B cell (primary cell): ENCODE measurements around the gene CMTM8. TPM values are rescaled to one million over a fixed set of nuclear protein-coding genes. Genes with fewer than 3 reads are reported as not detected.

Experiments
- ATAC-seq: fragments of 200-7000 bp; cut with Tn5 transposase; one replicate; pipeline ENCODE4 v1.10.0; 2021; ENCODE audit warnings: low read depth, mild to moderate bottlenecking, moderate number of reproducible peaks, moderate library complexity
- CTCF ChIA-PET: fragments of 350-600 bp; sonication (Branson Sonifier 250); formaldehyde crosslinking; loops from one replicate; lab custom pipeline; 2021; ENCODE audit warnings: antibody characterized with exemption, inconsistent platforms; lab: Charles Lee
- POLR2A ChIA-PET: fragments of 350-600 bp; sonication (Branson Sonifier 250); formaldehyde crosslinking; loops from one replicate; lab custom pipeline; 2021; ENCODE audit warnings: antibody characterized with exemption; lab: Charles Lee
- DNase-seq: peaks from one replicate; pipeline ENCODE4 v3.0.0; 2013
- H2AFZ ChIP-seq: 2 replicates; pipeline ENCODE4 v1.6.1; 2012; ENCODE audit warnings: mild to moderate bottlenecking, low read depth, low read length; ENCODE audit not compliant: insufficient read depth, poor library complexity, severe bottlenecking
- H3K27ac ChIP-seq, 2 donors: 1 replicate in 1 of 2; 2 replicates in 1 of 2; pipeline ENCODE4 v1.5.1; 2012 to 2013; ENCODE audit warnings: low read length in 2 of 2, mild to moderate bottlenecking in 2 of 2, moderate library complexity in 1 of 2
- H3K27me3 ChIP-seq, 4 experiments: fragments of 200-600 bp in 1 of 4; sonication (generic) in 1 of 4; replicated peaks in 1 of 4; 1 replicate in 2 of 4; 2 replicates in 2 of 4; pipeline versions ENCODE4 v1.6.1 to v1.7.0; 2013 to 2016; ENCODE audit warnings: low read length in 3 of 4, mild to moderate bottlenecking in 2 of 4, mixed read lengths in 1 of 4, moderate library complexity in 1 of 4; ENCODE audit not compliant: insufficient read depth in 4 of 4, control insufficient read depth in 3 of 4; ENCODE audit errors: control extremely low read depth in 1 of 4
- H3K36me3 ChIP-seq, 2 experiments: replicated peaks in 1 of 2; 1 replicate in 1 of 2; 2 replicates in 1 of 2; pipeline versions ENCODE4 v1.6.1 to v1.7.1; 2013; ENCODE audit warnings: low read length in 1 of 2; ENCODE audit not compliant: insufficient read depth in 2 of 2, control insufficient read depth in 1 of 2; ENCODE audit errors: control extremely low read depth in 1 of 2, extremely low read depth in 1 of 2
- H3K4me1 ChIP-seq, 2 donors: fragments of 200-600 bp in 1 of 2; sonication (generic) in 1 of 2; 1 replicate in 1 of 2; 2 replicates in 1 of 2; pipeline versions ENCODE4 v1.5.1 to v1.6.1; 2013 to 2017; ENCODE audit warnings: low read length in 2 of 2; ENCODE audit not compliant: control insufficient read depth in 2 of 2, insufficient read depth in 2 of 2
- H3K4me2 ChIP-seq: replicated peaks from 2 replicates; pipeline ENCODE3; 2012; ENCODE audit warnings: mild to moderate bottlenecking, low read depth, low read length; ENCODE audit not compliant: poor library complexity, severe bottlenecking
- H3K4me3 ChIP-seq, 5 experiments: fragments of 200-600 bp in 1 of 5; sonication (generic) in 1 of 5; 1 replicate in 3 of 5; 2 replicates in 2 of 5; pipeline versions ENCODE4 v1.5.1 to v1.7.0; 2011 to 2016; ENCODE audit warnings: low read length in 4 of 5, mild to moderate bottlenecking in 4 of 5, low read depth in 2 of 5, control low read depth in 1 of 5, moderate library complexity in 1 of 5; ENCODE audit not compliant: insufficient read depth in 1 of 5; ENCODE audit errors: control extremely low read depth in 1 of 5, extremely low read depth in 1 of 5
- H3K79me2 ChIP-seq: fragments of 200-600 bp; sonication (generic); one replicate; pipeline ENCODE4 v1.6.0; 2016; ENCODE audit warnings: low read length; ENCODE audit not compliant: control insufficient read depth, insufficient read depth
- H3K9ac ChIP-seq: fragments of 200-600 bp; sonication (generic); 2 replicates; pipeline ENCODE4 v1.6.1; 2017; ENCODE audit warnings: mild to moderate bottlenecking, low read length, moderate library complexity
- H3K9me3 ChIP-seq, 3 donors: one replicate each; pipeline versions ENCODE4 v1.6.1 to v1.7.1; 2013; ENCODE audit warnings: low read length in 2 of 3; ENCODE audit not compliant: control insufficient read depth in 2 of 3, insufficient read depth in 1 of 3; ENCODE audit errors: control extremely low read depth in 1 of 3
- H4K20me1 ChIP-seq: 2 replicates; pipeline ENCODE4 v1.6.0; 2012; ENCODE audit warnings: mild to moderate bottlenecking, low read length; ENCODE audit not compliant: insufficient read depth, control insufficient read depth, poor library complexity, severe bottlenecking
- H3K27ac Mint-ChIP-seq: one replicate; pipeline ENCODE4 v1.8.0; 2021; ENCODE audit warnings: mixed read lengths
- H3K27me3 Mint-ChIP-seq: one replicate; pipeline ENCODE4 v1.8.0; 2021; ENCODE audit warnings: mixed read lengths
- H3K4me1 Mint-ChIP-seq: one replicate; pipeline ENCODE4 v1.8.0; 2021; ENCODE audit warnings: mixed read lengths
- H3K4me3 Mint-ChIP-seq: one replicate; pipeline ENCODE4 v1.8.0; 2021; ENCODE audit warnings: mixed read lengths
- H3K9me3 Mint-ChIP-seq: one replicate; pipeline ENCODE4 v1.8.0; 2022; ENCODE audit warnings: mixed read lengths; ENCODE audit not compliant: insufficient read depth
- CTCF ChIP-seq: fragments of 200-600 bp; IDR thresholded peaks from one replicate; pipeline ENCODE4 v1.8.0; 2022; ENCODE audit warnings: antibody characterized with exemption, mild to moderate bottlenecking
- EZH2 ChIP-seq: IDR thresholded peaks from 2 replicates; pipeline ENCODE4 v1.6.1; 2012; ENCODE audit warnings: borderline replicate concordance, low read depth, mild to moderate bottlenecking, moderate library complexity, low read length; ENCODE audit not compliant: insufficient read depth, poor library complexity, severe bottlenecking
- WGBS: methylation state at CpG from one replicate; pipeline ENCODE4 v1.1.5; 2013; ENCODE audit warnings: missing lambda C conversion rate; ENCODE audit not compliant: insufficient coverage; 5-methylcytosine and 5-hydroxymethylcytosine counted together
- intact Hi-C: fragments of 100-400 bp; cut with micrococcal nuclease; formaldehyde crosslinking; loops from one replicate; pipeline ENCODE4 v1.10.0; 2022
- polyA plus RNA-seq: library from polyadenylated mRNA; depleted of rRNA; stranded (reverse); fragments of >200 nt; gene quantifications from 2 replicates; pipeline ENCODE4 v1.2.3, GENCODE V29; 2012
- total RNA-seq, 2 donors: library from RNA; stranded (reverse); fragments of 120-200 nt in 1 of 2; gene quantifications; 1 replicate in 1 of 2; 2 replicates in 1 of 2; pipeline versions ENCODE4 v1.2.3 to v1.2.4, GENCODE V29; 2013 to 2022

The CMTM8 gene
- total and polyA plus RNA-seq, 2 donors (not counting 1 experiment from before 2014, with no cell fraction given), result 0.25 to 0.28 TPM

GRCh38 chr3:32276279-32276841, 37.9 kb downstream of the CMTM8 start:
- no peaks in the 10 kb centered on the region for H4K20me1 ChIP-seq
- H2AFZ ChIP-seq, result no peak overlapping the region
- ChIA-PET POLR2A (no interaction called here), CTCF (no interaction called here)
- no peak overlapping the region for H3K27ac ChIP-seq
- intact Hi-C loops, result no loop called here
- DNase-seq, result no peak
- no peak overlapping the region for H3K4me2 ChIP-seq
- Mint-ChIP-seq H3K27me3 (peaks cover 15% of the 10 kb centered on the region), H3K4me3 (no peak overlapping the region), H3K4me1 (peaks cover 9% of the 10 kb centered on the region), H3K9me3 (no peaks in the 10 kb centered on the region), H3K27ac (no peak overlapping the region)
- H3K27me3 ChIP-seq, result no peaks in the 10 kb centered on the region
- H3K79me2 ChIP-seq, result no peaks in the 10 kb centered on the region
- WGBS, result 39% methylated on average over 2 of the region's 4 CpGs
- no peak for ATAC-seq
- no peak overlapping the region for H3K4me3 ChIP-seq
- H3K9ac ChIP-seq, result no peak overlapping the region
- H3K9me3 ChIP-seq, result no peaks in the 10 kb centered on the region
- peaks cover 4 to 11% of the 10 kb centered on the region in 2 donors for H3K4me1 ChIP-seq
- TF ChIP-seq EZH2, result no peak
- TF ChIP-seq CTCF, result no peak
- H3K36me3 ChIP-seq, result no peaks in the 10 kb centered on the region

GRCh38 chr3:32278714-32279113, 40.2 kb downstream of the CMTM8 start:
- no peaks in the 10 kb centered on the region for H4K20me1 ChIP-seq
- CTCF ChIA-PET, result interaction anchor here (1.3 kb wide), 2 partner anchors 14 to 39 kb away, joined by 4 read pairs; no protein-coding TSS in a partner anchor
- POLR2A ChIA-PET, result no interaction called here
- no peak overlapping the region for H3K4me3 ChIP-seq
- H3K27ac Mint-ChIP-seq, result no peak overlapping the region
- ATAC-seq, result no peak
- H3K9ac ChIP-seq, result no peak overlapping the region
- DNase-seq, result no peak
- peaks cover 15% of the 10 kb centered on the region for H3K27me3 Mint-ChIP-seq
- no peaks in the 10 kb centered on the region for H3K79me2 ChIP-seq
- H3K9me3 Mint-ChIP-seq, result no peaks in the 10 kb centered on the region
- H3K4me2 ChIP-seq, result no peak overlapping the region
- no peaks in the 10 kb centered on the region for H3K36me3 ChIP-seq
- 70% methylated on average over 2 of the region's 2 CpGs for WGBS
- H2AFZ ChIP-seq, result no peak overlapping the region
- peaks cover 20% of the 10 kb centered on the region for H3K4me1 Mint-ChIP-seq
- intact Hi-C loops, result no loop called here
- no peak overlapping the region for H3K27ac ChIP-seq
- no peaks in the 10 kb centered on the region for H3K9me3 ChIP-seq
- no peak overlapping the region for H3K4me3 Mint-ChIP-seq
- TF ChIP-seq CTCF (no peak), EZH2 (no peak)
- peaks cover 0 to 4% (median 0%) of the 10 kb centered on the region in 4 experiments for H3K27me3 ChIP-seq
- peaks cover 16 to 21% of the 10 kb centered on the region in 2 donors for H3K4me1 ChIP-seq
